A549 treated with AZD9567 at 1 μM for 4 hours (cell line): Measurements from ENCODE around the gene C18orf54. TPM values are rescaled to one million over a fixed set of nuclear protein-coding genes. Genes with fewer than 3 reads are reported as not detected.

ENCODE experiments used
- total RNA-seq: library from RNA; stranded (reverse); fragments of 200-300 nt; extraction: Qiagen RNA extraction; gene quantifications from 5 replicates; pipeline ENCODE4 v1.2.3, GENCODE V29; 2022; ENCODE audit not compliant: insufficient read depth

Gene C18orf54
- total RNA-seq, result 2.0 to 7.2 TPM (median 3.3 TPM) in 5 replicates

DNA sequence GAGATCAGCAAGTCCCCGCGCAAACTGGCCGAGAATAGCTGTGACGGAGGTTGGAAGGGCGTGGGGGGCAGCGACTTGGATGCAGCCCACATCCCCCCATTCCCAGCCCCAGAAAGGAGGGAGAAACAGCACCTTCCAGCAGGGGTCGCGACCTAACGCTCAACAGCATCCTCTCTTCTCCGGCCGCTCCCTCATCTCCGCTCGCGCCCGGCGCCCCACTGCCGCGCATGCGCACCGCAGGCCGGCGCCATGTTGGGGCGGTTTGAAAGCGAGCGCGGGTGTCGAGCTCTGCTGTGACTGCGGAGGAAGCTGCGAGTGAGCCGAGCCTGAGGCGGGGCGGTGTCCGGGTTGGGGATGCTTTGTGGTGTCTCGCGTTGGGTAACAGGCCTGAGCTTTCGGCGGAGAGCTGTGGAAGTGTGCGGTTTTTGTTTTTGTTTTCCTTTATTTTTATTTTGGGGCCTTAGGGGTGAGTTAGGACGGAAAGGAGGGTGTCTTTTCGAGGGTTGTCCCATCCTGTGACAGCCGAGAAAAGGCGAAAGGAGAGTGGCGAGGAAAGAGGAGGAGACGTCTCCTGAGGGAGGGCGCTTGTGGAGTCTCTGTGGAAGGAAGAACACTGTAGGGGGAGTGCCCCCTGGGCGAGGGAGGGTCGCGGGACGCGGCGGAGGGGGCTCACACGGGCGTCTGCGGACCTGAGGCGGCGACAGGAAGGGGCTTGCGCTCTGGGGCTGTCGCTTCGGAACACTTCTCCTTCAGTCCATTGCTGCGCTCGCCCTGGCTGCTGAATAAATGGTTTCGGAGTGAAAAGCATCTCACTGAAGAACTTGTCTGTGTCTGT is at the start of gene C18orf54, which contains the start of gene STARD6:
Gene C18orf54, plus strand, starts transcription at position 247 of the 835 bp plus-strand sequence. CDS start 2,667 bp downstream, outside the sequence.
Gene STARD6, minus strand, starts transcription at position 199 of the 835 bp plus-strand sequence. CDS start 3,285 bp downstream, outside the sequence.

Other genes with a start within 250 kb of the C18orf54 start
- gene MBD2, start 133.2 kb upstream of the C18orf54 start, total RNA-seq, result 38.2 to 61.5 TPM (median 56.3 TPM) in 5 replicates
- gene POLI, start 88.4 kb upstream of the C18orf54 start, total RNA-seq, result 6.7 to 12.2 TPM (median 9.0 TPM) in 5 replicates
- gene STARD6, start within 50 bp of the C18orf54 start, total RNA-seq, result not detected in 5 replicates
- not detected in 5 replicates for gene DYNAP, start 233.3 kb downstream of the C18orf54 start, total RNA-seq